HAP-1 (cell line): ENCODE data around the gene EFR3B.

ENCODE experiments used
- DNase-seq, 2 experiments: peaks; one replicate each; pipeline ENCODE4 v3.0.0-alpha.2; 2016 to 2020; ENCODE audit warnings: low spot score in 2 of 2
- H3K27me3 ChIP-seq: fragments of 250-450 bp; sonication (Bioruptor Pico); 2 replicates; pipeline ENCODE4 v1.5.1; 2020; ENCODE audit warnings: low read depth, mild to moderate bottlenecking, moderate library complexity
- H3K36me3 ChIP-seq: fragments of 250-450 bp; sonication (Bioruptor Pico); replicated peaks from 2 replicates; pipeline ENCODE4 v1.5.1; 2020; ENCODE audit warnings: mild to moderate bottlenecking
- H3K4me1 ChIP-seq: fragments of 250-450 bp; sonication (Bioruptor Pico); 2 replicates; pipeline ENCODE4 v1.5.1; 2020; ENCODE audit warnings: mild to moderate bottlenecking
- H3K4me3 ChIP-seq: fragments of 250-450 bp; sonication (Bioruptor Pico); 2 replicates; pipeline ENCODE4 v1.5.1; 2020; ENCODE audit warnings: mild to moderate bottlenecking, moderate library complexity
- H3K9me3 ChIP-seq: fragments of 250-450 bp; sonication (Bioruptor Pico); 2 replicates; pipeline ENCODE4 v1.5.1; 2020; ENCODE audit warnings: mild to moderate bottlenecking, moderate library complexity
- in situ Hi-C: fragments of 300-500 bp; cut with MboI; formaldehyde crosslinking; loops from 3 replicates; pipeline ENCODE4 v1.14.3; 2020; ENCODE audit warnings: low sequenced_read_pairs, inconsistent platforms, mixed read lengths

Gene EFR3B

DNA sequence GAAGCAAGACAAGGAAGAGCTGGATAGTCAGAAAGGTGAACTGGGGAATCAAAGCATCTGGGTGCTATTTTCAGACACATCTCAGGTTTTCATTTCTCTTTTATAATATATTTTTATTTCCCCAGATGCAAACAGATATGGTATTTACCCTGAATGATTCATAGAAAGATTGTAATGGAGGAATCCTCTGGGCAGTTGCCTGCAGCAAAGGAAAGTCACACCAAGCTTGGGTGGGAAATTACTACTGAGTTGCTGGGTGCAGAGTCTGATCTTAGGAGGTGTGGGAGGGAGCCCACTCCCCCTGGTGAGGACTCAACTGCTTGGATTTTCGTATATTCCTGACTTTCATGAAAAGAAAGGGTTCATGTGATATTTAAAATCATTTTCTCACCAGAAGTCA is 2.1 kb downstream of the EFR3B start:
- DNase-seq: no peak
- in situ Hi-C loops: no loop called here
- H3K36me3 ChIP-seq: no peaks in the 10 kb centered on the region
- peaks cover 19% of the 10 kb centered on the region for H3K4me1 ChIP-seq
- H3K9me3 ChIP-seq: no peaks in the 10 kb centered on the region
- no peak overlapping the region for H3K4me3 ChIP-seq
- no peaks in the 10 kb centered on the region for H3K27me3 ChIP-seq

DNA sequence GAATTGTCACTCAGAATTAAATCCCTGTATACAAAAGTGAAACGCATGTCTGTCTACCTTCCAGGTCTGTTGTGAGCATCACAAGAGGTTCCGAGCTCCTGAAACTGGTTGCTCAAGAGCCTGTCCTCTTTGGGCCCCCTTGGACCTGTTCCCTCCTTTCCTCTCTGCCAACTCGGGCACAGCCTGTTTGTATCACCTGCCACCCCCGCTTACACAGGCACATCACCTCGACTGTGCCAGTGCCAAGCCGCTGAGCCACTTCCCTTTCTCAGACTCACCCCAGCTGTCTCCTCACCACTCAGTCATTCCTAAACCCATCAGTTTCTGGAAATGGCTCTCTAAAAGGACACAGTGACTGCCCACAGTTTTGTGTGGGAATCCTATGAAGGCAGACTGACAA is 3.1 kb downstream of the EFR3B start:
- DNase-seq: no peak
- Histone ChIP-seq H3K4me1 (peaks cover 17% of the 10 kb centered on the region; the same call in 1 of the 2 replicates), H3K36me3 (no peaks in the 10 kb centered on the region), H3K4me3 (no peak overlapping the region), H3K9me3 (no peaks in the 10 kb centered on the region), H3K27me3 (no peaks in the 10 kb centered on the region)
- in situ Hi-C loops: no loop called here

DNA sequence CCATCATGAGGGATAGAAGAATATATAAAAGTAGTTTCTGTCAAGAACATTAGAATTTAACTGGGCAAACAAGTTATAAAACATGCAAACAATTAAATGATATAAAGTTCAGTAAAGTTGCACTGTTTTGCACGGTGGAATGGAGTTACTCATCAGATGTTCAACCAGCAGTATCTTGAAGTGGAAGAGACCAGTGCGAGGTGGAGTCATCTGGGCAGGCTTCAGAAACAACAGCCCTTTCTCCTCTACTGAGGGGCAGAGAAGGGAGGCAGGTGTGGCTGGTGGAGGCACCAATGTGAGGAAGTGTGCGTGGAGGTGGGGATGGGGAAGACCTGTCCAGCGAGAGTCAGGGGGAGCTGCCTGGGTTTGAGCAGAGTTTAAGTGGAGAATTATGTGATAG is 7.5 kb downstream of the EFR3B start:
- in situ Hi-C loops: no loop called here

GRCh38 chr2:25050128-25050527 is 8.3 kb downstream of the EFR3B start:
- no peak for DNase-seq
- Histone ChIP-seq H3K27me3 (no peaks in the 10 kb centered on the region), H3K4me1 (peaks cover 21% of the 10 kb centered on the region), H3K36me3 (no peaks in the 10 kb centered on the region), H3K9me3 (no peaks in the 10 kb centered on the region), H3K4me3 (no peak overlapping the region)
- in situ Hi-C loops: no loop called here

More for the DNA sequence above, 7.5 kb downstream of the EFR3B start:
- no peak for DNase-seq
- no peak overlapping the region for H3K4me3 ChIP-seq
- no peaks in the 10 kb centered on the region for H3K27me3 ChIP-seq
- H3K4me1 ChIP-seq: peaks cover 16% of the 10 kb centered on the region
- H3K36me3 ChIP-seq: no peaks in the 10 kb centered on the region
- H3K9me3 ChIP-seq: no peaks in the 10 kb centered on the region

GRCh38 chr2:25053041-25053440 is 11.2 kb downstream of the EFR3B start:
- peak in 1 of 2 experiments; percentile 63 for DNase-seq
- Histone ChIP-seq H3K4me1 (peaks cover 35% of the 10 kb centered on the region), H3K36me3 (no peaks in the 10 kb centered on the region), H3K27me3 (no peaks in the 10 kb centered on the region), H3K4me3 (no peak overlapping the region), H3K9me3 (no peaks in the 10 kb centered on the region)
- in situ Hi-C loops: no loop called here

- Histone ChIP-seq H3K4me3 (no peak overlapping the region), H3K4me1 (peaks cover 35% of the 10 kb centered on the region), H3K9me3 (no peaks in the 10 kb centered on the region), H3K36me3 (no peaks in the 10 kb centered on the region), H3K27me3 (no peaks in the 10 kb centered on the region)
- in situ Hi-C loops: no loop called here
- DNase-seq: no peak
These were observed 12.8 kb downstream of the EFR3B start for GRCh38 chr2:25054720-25055119.

GRCh38 chr2:25055376-25055920 is 13.6 kb downstream of the EFR3B start:
- H3K27me3 ChIP-seq: no peaks in the 10 kb centered on the region
- in situ Hi-C loops: no loop called here
- no peaks in the 10 kb centered on the region for H3K9me3 ChIP-seq
- peaks cover 34% of the 10 kb centered on the region for H3K4me1 ChIP-seq
- H3K36me3 ChIP-seq: no peaks in the 10 kb centered on the region
- H3K4me3 ChIP-seq: no peak overlapping the region
- peak; percentile 39 to 91 for DNase-seq

GRCh38 chr2:25056098-25056821 is 14.4 kb downstream of the EFR3B start:
- H3K27me3 ChIP-seq: no peaks in the 10 kb centered on the region
- DNase-seq: peak; percentile 68 to 90
- H3K4me1 ChIP-seq: peaks cover 31% of the 10 kb centered on the region
- H3K4me3 ChIP-seq: no peak overlapping the region
- in situ Hi-C loops: no loop called here
- H3K36me3 ChIP-seq: no peaks in the 10 kb centered on the region
- H3K9me3 ChIP-seq: no peaks in the 10 kb centered on the region

DNA sequence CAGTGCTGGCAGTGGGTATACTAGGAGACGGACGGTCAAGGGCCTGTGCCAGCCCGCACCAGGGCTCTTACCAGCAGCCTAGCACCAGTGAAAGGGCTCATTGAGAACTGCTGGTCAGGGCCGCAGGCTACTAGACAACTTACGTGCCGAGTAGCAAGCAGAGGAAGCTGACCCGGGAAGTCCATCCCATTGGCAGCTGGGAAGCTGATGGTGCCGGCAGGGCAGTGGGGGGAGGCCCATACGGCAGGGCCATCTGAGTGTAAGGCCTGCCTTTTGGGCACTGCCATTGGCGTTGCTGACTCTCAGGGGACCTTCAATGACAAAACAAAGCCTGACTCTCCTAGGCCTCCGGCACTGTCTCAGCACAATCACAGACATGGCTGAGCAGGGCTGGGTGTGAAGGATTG is 20.6 kb downstream of the EFR3B start:
- H3K4me1 ChIP-seq: no peaks in the 10 kb centered on the region; the same call in 1 of the 2 replicates
- no peaks in the 10 kb centered on the region for H3K9me3 ChIP-seq
- H3K4me3 ChIP-seq: no peak overlapping the region
- H3K36me3 ChIP-seq: no peaks in the 10 kb centered on the region
- H3K27me3 ChIP-seq: no peaks in the 10 kb centered on the region
- in situ Hi-C loops: no loop called here
- no peak for DNase-seq

DNA sequence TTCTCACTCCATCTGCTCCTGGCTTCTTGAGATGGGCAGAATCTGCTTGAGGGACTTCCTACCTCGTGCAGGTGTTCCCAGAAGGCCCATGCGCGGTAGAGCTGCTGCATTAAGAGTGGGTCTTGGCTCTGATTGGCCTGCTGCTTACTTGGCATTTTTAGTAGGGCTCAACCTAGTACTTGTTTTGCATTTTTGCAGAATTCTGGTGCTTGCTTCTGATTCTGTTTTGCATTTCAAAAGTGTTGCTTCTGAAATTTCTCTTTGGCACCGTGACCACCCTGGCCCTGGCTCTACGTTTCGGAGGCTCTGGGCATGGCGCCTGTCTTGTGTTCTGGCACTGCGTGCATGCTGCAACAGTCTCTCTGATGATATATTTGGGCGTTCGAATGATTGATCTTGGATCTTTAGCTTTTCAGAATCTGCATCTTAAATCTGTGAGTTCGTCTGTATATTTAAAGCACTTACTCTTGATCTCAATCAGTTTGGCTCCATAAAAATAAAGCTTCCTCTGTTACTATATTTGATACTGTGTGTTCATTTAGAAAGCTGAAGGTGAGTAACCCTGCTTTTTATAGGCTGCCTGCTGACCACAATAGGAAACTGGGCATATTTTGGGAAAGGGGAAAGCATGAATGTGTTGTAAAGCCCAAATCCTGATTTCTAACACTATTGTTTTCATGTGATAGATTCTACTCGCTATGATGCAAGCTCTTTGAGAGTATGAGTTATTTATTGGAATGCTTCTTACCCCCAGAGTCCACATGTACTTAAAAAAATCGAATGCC is 22.2 kb downstream of the EFR3B start:
- Histone ChIP-seq H3K36me3 (no peaks in the 10 kb centered on the region), H3K4me1 (no peaks in the 10 kb centered on the region; the same call in 1 of the 2 replicates), H3K4me3 (no peak overlapping the region), H3K27me3 (no peaks in the 10 kb centered on the region), H3K9me3 (no peaks in the 10 kb centered on the region)
- in situ Hi-C loops: no loop called here
- no peak for DNase-seq

GRCh38 chr2:25065768-25066167 is 23.9 kb downstream of the EFR3B start:
- in situ Hi-C loops: no loop called here
- no peak for DNase-seq

GRCh38 chr2:25066455-25066854 is 24.6 kb downstream of the EFR3B start:
- Histone ChIP-seq H3K4me3 (no peak overlapping the region), H3K9me3 (no peaks in the 10 kb centered on the region), H3K27me3 (no peaks in the 10 kb centered on the region), H3K36me3 (no peaks in the 10 kb centered on the region), H3K4me1 (no peaks in the 10 kb centered on the region; the same call in 1 of the 2 replicates)
- in situ Hi-C loops: no loop called here
- DNase-seq: no peak

More at GRCh38 chr2:25065768-25066167, 23.9 kb downstream of the EFR3B start:
- no peak overlapping the region for H3K4me3 ChIP-seq
- H3K4me1 ChIP-seq: no peaks in the 10 kb centered on the region; the same call in 1 of the 2 replicates
- H3K27me3 ChIP-seq: no peaks in the 10 kb centered on the region
- no peaks in the 10 kb centered on the region for H3K36me3 ChIP-seq
- H3K9me3 ChIP-seq: no peaks in the 10 kb centered on the region

DNA sequence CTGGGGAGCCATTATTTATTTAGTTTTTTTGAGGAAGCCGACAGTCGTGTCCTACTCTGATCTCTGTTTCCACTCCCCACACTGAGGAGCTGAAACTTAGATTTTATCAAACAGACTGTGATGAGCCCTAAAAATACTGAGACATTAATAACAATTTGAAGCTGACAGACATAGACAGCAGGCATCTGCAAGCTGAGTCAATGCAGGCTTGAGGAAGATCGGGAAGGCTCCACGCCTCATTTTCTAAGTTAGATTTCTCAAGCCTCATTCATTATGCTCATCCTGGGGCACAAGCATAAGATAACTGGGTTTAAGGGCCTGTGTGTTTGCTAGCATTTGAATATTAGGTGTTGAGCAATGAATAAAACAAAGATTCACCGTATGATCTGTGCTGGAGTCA is 26.3 kb downstream of the EFR3B start:
- in situ Hi-C loops: no loop called here
- Histone ChIP-seq H3K4me1 (peaks cover 10% of the 10 kb centered on the region), H3K36me3 (no peaks in the 10 kb centered on the region), H3K27me3 (no peaks in the 10 kb centered on the region), H3K9me3 (no peaks in the 10 kb centered on the region), H3K4me3 (no peak overlapping the region)
- DNase-seq: no peak

- Histone ChIP-seq H3K4me1 (peaks cover 17% of the 10 kb centered on the region), H3K36me3 (no peaks in the 10 kb centered on the region), H3K4me3 (no peak overlapping the region), H3K9me3 (no peaks in the 10 kb centered on the region), H3K27me3 (no peaks in the 10 kb centered on the region)
- DNase-seq: no peak
- in situ Hi-C loops: no loop called here
These were observed 30.1 kb downstream of the EFR3B start for GRCh38 chr2:25071966-25072365.
